ENCODE results near the gene UBE2D2.

Gene UBE2D2

DNA sequence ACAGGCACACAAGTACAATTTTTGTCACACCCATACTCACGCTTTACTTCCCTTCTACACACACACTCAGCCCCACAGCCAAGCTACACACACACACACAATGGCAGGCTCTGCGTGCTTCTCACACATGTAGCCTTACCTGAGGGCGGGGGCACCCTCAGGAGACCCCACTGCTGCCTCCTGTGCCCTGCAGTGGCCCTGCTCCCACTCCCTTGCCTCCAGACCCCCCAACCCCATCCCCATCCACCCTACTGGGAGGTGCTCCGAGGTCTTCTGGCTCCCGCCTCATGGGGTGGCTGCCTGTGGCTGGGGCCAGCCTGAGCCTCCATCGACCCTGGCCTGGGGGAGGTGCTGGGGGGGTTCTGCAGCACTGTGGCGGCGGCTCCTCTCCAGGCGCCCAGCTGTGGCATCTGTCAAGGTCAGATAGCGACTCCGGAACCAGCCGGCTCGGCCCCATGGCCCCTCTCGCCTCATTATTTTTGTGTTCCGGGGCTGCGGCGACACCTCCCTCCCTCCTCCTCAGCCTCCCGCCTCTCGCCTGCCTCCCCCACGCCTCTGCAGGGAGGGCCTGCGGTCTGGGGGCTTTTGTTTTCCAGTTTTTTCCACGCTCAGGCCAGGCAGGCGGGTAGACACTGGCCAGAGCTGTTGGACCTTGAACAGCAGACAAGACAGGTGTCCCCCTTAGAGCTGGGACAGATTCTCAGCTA lies 108.7 kb downstream of the UBE2D2 start:
- in situ Hi-C loops (cut with HindIII; ENCODE audit: low sequenced_read_pairs) = no loop called here

DNA sequence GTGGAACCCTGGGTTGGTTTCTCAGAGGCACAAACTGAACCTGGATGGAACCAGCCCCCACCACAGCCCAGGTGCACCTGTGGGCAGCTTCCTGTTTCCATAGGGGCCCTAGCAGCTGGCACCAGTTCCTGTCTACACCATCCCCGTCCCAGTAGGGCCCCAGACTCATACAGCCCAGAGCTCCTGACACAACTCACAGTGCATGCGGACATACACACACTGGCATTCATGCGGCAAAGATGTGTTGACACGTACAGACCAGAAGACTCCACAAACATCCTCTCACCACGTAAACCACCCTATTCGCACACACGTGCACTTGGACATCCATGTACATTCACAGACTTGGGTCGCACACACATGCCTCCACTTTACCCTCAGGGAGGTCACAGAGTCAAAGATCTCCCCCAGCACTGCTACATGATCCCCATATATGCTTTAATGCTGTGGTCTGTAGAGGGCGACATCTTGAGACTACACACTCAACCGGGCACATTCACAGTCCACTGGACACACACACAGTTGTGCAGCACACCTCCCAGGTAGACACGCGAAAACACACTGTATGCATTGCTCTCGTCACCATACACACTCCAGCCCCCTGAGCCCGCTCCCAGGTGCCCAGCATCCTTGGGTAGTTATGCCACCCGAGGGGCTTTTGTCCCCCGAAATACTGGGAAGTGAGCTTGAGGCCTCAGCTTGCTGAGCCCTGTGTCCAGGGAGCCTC lies 109.4 kb downstream of the UBE2D2 start:
- in situ Hi-C loops (cut with HindIII; ENCODE audit: low sequenced_read_pairs) = no loop called here

DNA sequence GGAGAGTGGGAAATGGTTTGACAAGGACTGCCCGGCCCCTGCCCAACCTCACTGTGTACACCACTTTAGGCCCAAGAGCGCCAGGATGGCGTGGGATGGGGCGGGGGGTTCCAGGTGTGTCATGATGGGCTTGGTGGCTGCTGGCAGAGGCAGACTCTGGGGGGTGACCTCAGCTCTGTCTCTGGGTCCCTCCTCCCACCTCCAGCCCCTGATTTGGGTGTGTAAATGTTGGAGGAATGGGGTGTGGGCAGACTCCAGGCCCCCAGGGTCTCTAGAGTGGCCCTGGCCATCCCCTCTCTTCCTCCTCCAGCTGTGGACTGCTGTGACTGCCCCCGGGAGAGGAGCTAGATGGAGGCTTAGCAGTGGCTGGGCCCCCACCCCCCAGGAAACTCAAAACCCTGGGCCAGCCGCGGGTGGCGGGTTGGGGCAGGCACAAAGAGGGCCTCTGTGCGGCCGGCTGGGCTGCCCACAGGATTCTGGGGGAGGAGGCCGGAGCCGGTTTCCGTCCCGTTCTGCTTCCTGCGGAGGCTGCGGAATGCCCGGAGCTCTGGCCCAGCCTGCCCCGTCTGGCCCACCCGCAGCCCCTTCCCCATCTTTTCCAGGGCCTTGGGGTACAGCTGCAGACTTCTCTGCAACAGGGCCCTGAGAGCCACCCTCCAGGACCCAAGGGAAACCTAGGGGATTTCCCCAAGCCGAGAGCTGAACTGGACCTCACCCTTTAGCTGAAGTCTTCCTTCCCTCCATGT lies 110.1 kb downstream of the UBE2D2 start:
- in situ Hi-C loops (cut with HindIII; ENCODE audit: low sequenced_read_pairs) = no loop called here

DNA sequence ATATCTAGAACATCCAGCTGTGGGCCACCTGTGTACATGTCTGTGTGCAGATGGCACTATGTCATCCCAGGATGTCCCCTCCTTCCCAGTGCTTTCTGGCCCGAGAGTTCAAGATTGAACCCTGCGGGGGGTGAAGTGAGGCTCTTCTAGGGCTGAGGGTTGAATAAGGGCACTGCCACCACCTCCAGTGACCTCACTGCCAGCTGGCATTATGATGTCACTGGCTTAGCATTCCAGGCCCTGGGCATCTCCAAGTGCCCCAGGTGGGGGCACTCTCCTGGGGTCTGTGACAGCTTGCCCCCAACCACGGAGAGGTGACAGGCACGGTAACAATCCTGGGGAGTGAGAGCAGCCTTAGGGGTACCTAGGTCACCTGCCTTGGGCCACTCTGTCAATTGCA lies 114.1 kb downstream of the UBE2D2 start:
- in situ Hi-C loops (cut with HindIII; ENCODE audit: low sequenced_read_pairs) = no loop called here

DNA sequence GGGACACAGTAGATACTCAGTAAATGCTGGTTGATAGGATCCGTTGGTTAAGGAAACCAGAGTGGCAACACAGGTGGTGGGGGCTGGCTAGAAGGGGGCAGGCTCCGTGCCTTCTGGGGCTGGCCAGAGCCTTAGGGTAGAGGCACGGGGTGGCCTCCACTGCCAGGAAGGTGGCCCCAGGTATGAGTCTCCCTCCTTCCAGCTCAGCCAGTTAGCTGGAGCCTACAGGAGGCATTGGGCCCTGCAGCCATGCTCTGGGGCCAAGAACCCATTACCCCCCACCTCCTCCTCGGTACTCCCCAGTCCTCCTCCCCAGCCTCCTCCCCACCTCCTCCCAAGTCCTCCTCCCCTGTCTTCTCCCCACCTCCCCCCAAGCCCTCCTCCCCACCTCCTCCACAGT lies 114.7 kb downstream of the UBE2D2 start:
- in situ Hi-C loops (cut with HindIII; ENCODE audit: low sequenced_read_pairs) = no loop called here

DNA sequence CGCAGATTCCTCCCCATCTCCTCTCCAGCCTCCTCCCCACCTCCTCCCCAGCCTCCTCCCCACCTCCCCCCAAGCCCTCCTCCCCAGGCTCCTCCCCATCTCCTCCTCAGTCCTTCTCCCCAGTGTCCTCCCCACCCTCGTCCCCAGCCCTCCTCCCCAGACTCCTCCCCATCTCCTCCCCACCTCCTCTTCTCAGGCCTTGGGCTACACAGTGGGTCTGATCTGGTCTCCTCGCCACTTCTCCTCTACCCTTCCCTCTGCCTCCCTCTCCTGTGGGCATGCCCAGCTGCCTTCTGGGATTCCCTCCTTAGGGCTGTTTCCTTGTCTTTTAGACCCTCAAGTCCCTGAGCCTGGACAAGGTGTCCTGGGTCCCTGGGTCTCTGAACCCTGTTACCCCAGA lies 115.3 kb downstream of the UBE2D2 start:
- in situ Hi-C loops (cut with HindIII; ENCODE audit: low sequenced_read_pairs) = no loop called here

DNA sequence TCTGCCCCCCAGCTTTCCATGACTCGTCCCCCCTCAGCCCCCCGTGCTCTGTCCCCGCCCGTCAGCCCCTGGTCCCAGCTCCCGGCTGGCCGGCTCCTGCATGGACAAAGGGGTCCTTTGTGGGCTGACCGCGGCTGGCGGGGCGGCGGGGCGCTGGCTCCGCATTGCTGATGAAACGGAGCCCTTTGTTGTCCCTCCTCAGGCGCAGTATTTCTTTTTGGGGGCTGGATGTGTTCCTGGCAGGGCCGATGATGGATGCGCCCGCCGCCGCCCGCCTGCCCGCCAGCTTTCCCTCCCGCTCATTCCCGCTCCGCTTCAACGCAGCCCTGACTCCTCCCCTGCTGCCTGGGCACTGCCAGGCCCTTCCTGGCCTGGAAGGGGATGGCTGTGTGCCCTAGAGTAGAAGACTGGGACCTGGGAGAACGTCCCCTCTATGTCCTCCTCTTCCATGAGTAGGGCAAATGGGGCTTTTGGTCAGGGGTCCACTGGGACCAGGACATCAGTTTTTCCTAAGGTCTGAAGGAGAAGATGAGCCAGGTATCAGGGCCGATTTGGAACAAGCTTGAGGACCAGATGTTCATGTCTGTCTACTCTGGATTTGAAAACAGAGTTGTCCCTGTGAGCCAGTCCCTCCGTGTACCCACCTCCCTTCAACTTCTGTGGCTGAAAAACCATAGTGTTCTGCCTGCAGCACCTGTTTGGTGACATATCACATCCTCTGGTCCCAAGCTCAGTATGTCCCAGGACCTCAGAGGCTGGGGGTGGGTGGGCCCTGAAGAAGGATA lies 116.0 kb downstream of the UBE2D2 start:
- in situ Hi-C loops (cut with HindIII; ENCODE audit: low sequenced_read_pairs) = no loop called here
